ENCODE results near the gene EVI2B. TPM values are rescaled to one million over a fixed set of nuclear protein-coding genes. Genes with fewer than 3 reads are reported as not detected.

Gene EVI2B
- total RNA-seq, 1 experiment from 2014 or later, result 0.37 TPM

Other genes starting within 250 kb of the EVI2B start
- gene NF1, start 219.1 kb downstream of the EVI2B start, total RNA-seq (2021), result 33.6 to 39.0 TPM (median 35.4 TPM) in 3 replicates
- gene OMG, start 16.8 kb downstream of the EVI2B start, total RNA-seq (2021), result not detected in 3 replicates
- 0.09 to 0.16 TPM (median 0.15 TPM) in 3 replicates for gene EVI2A, start 7.6 kb upstream of the EVI2B start, total RNA-seq (2021)
- 47.3 to 54.9 TPM (median 50.9 TPM) in 3 replicates for gene RAB11FIP4, start 77.6 kb upstream of the EVI2B start, total RNA-seq (2021)

Measured in WTC11 (cell line).